Measurements from ENCODE around the gene ANKRD11. TPM values are rescaled to one million over a fixed set of nuclear protein-coding genes. Genes with fewer than 3 reads are reported as not detected.

ANKRD11 gene
- total RNA-seq, 1 donor from 2014 or later, result 367 TPM

GRCh38 chr16:89230255-89230654 lies 260.1 kb downstream of the ANKRD11 start:
- Mint-ChIP-seq H3K36me3 (ENCODE audit: unreplicated experiment) (peaks cover 62% of the 10 kb centered on the region), H3K27me3 (ENCODE audit: unreplicated experiment) (peaks cover 5% of the 10 kb centered on the region), H3K9me3 (ENCODE audit: unreplicated experiment) (peaks cover 20% of the 10 kb centered on the region), H3K27ac (ENCODE audit: unreplicated experiment) (no peak overlapping the region), H3K4me1 (ENCODE audit: low read depth, unreplicated experiment) (peaks cover 2% of the 10 kb centered on the region), H3K4me3 (ENCODE audit: unreplicated experiment) (no peak overlapping the region)
- no peak for TF ChIP-seq CTCF (IDR thresholded peaks at IDR 0.05; ENCODE audit: partially characterized antibody, unreplicated experiment)
- no peak for DNase-seq

- no peak for DNase-seq
- TF ChIP-seq CTCF (IDR thresholded peaks at IDR 0.05; ENCODE audit: partially characterized antibody, unreplicated experiment), result no peak
- H3K36me3 Mint-ChIP-seq (ENCODE audit: unreplicated experiment), result peaks cover 46% of the 10 kb centered on the region
- peaks cover 23% of the 10 kb centered on the region for H3K9me3 Mint-ChIP-seq (ENCODE audit: unreplicated experiment)
- H3K4me1 Mint-ChIP-seq (ENCODE audit: low read depth, unreplicated experiment), result peaks cover 2% of the 10 kb centered on the region
- H3K27ac Mint-ChIP-seq (ENCODE audit: unreplicated experiment), result no peak overlapping the region
- H3K27me3 Mint-ChIP-seq (ENCODE audit: unreplicated experiment), result peaks cover 4% of the 10 kb centered on the region
- H3K4me3 Mint-ChIP-seq (ENCODE audit: unreplicated experiment), result peak overlapping the region; percentile 48
Measured at GRCh38 chr16:89224665-89225064, 265.7 kb downstream of the ANKRD11 start.

GRCh38 chr16:89222931-89223330 lies 267.4 kb downstream of the ANKRD11 start:
- DNase-seq, result no peak
- no peak for TF ChIP-seq CTCF (IDR thresholded peaks at IDR 0.05; ENCODE audit: partially characterized antibody, unreplicated experiment)
- H3K27ac Mint-ChIP-seq (ENCODE audit: unreplicated experiment), result no peak overlapping the region
- peaks cover 13% of the 10 kb centered on the region for H3K9me3 Mint-ChIP-seq (ENCODE audit: unreplicated experiment)
- peaks cover 2% of the 10 kb centered on the region for H3K27me3 Mint-ChIP-seq (ENCODE audit: unreplicated experiment)
- peak overlapping the region; percentile 1 for H3K4me3 Mint-ChIP-seq (ENCODE audit: unreplicated experiment)
- H3K36me3 Mint-ChIP-seq (ENCODE audit: unreplicated experiment), result peaks cover 32% of the 10 kb centered on the region
- peaks cover 5% of the 10 kb centered on the region for H3K4me1 Mint-ChIP-seq (ENCODE audit: low read depth, unreplicated experiment)

- no peak for DNase-seq
- peaks cover 3% of the 10 kb centered on the region for H3K27me3 Mint-ChIP-seq (ENCODE audit: unreplicated experiment)
- peaks cover 3% of the 10 kb centered on the region for H3K4me1 Mint-ChIP-seq (ENCODE audit: low read depth, unreplicated experiment)
- H3K36me3 Mint-ChIP-seq (ENCODE audit: unreplicated experiment), result peaks cover 20% of the 10 kb centered on the region
- H3K27ac Mint-ChIP-seq (ENCODE audit: unreplicated experiment), result no peak overlapping the region
- H3K9me3 Mint-ChIP-seq (ENCODE audit: unreplicated experiment), result peaks cover 6% of the 10 kb centered on the region
- no peak for TF ChIP-seq CTCF (IDR thresholded peaks at IDR 0.05; ENCODE audit: partially characterized antibody, unreplicated experiment)
- H3K4me3 Mint-ChIP-seq (ENCODE audit: unreplicated experiment), result no peak overlapping the region
Measured at GRCh38 chr16:89221604-89222003, 268.8 kb downstream of the ANKRD11 start.

GRCh38 chr16:89219365-89219764 lies 271.0 kb downstream of the ANKRD11 start:
- DNase-seq, result no peak
- Mint-ChIP-seq H3K36me3 (ENCODE audit: unreplicated experiment) (peaks cover 4% of the 10 kb centered on the region), H3K4me1 (ENCODE audit: low read depth, unreplicated experiment) (peaks cover 8% of the 10 kb centered on the region), H3K4me3 (ENCODE audit: unreplicated experiment) (peak overlapping the region; percentile 78), H3K9me3 (ENCODE audit: unreplicated experiment) (peaks cover 6% of the 10 kb centered on the region), H3K27ac (ENCODE audit: unreplicated experiment) (no peak overlapping the region), H3K27me3 (ENCODE audit: unreplicated experiment) (peaks cover 4% of the 10 kb centered on the region)
- TF ChIP-seq CTCF (IDR thresholded peaks at IDR 0.05; ENCODE audit: partially characterized antibody, unreplicated experiment), result no peak

Other genes starting within 250 kb of the ANKRD11 start
- gene SPG7, start 17.8 kb upstream of the ANKRD11 start, total RNA-seq (ENCODE audit: unreplicated experiment), result 166 TPM
- 893 TPM for gene RPL13, start 70.1 kb upstream of the ANKRD11 start, total RNA-seq (ENCODE audit: unreplicated experiment)
- gene CPNE7, start 85.2 kb upstream of the ANKRD11 start, total RNA-seq (ENCODE audit: unreplicated experiment), result 17.8 TPM
- gene DPEP1, start 123.1 kb upstream of the ANKRD11 start, total RNA-seq (ENCODE audit: unreplicated experiment), result 0.39 TPM
- 96.3 TPM for gene CHMP1A, start 167.1 kb upstream of the ANKRD11 start, total RNA-seq (ENCODE audit: unreplicated experiment)
- gene SPATA33, start 167.3 kb upstream of the ANKRD11 start, total RNA-seq (ENCODE audit: unreplicated experiment), result 18.0 TPM
- gene CDK10, start 196.1 kb upstream of the ANKRD11 start, total RNA-seq (ENCODE audit: unreplicated experiment), result 56.9 TPM
- gene SPATA2L, start 211.1 kb upstream of the ANKRD11 start, total RNA-seq (ENCODE audit: unreplicated experiment), result 18.6 TPM
- gene VPS9D1, start 230.3 kb upstream of the ANKRD11 start, total RNA-seq (ENCODE audit: unreplicated experiment), result 19.5 TPM
- 20.8 TPM for gene ZNF276, start 231.0 kb upstream of the ANKRD11 start, total RNA-seq (ENCODE audit: unreplicated experiment)